ENCODE results near the gene MTURN.

Gene MTURN

DNA sequence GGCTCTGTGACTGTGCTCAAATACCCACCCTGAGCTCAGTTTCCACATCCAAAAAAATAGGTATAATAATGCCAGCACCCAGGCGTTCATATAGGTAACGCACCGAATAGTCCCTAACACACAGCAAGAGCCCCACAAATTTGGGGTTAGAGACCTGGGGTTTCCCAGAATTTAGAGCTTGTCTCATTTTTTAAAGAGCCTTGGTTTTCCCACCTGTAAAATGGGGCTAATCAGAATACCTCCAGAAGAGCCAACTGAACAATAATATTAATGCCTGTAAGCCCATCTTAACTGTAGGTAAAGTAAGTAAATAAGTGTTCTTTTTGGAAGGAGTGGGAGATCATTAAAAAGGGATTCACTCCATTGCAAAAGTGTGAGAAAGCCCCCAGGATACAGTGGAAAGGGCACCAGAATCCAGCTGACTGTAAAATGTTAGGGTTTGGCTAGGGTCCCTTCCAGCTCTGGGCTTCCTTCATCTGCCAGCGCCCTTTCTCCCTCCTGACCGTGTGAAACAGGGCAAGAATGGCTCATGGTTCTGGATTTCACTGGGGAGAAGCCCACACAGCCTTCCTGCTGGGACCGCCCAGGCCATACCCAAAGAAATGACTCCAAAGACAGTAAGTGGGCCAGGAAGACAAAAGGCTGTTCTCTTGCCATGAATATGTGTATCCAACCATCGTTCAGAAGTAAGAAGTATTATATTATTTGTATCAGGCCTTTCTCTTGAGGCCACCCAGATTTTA, 2.1 kb downstream of the MTURN start:
- DNase-seq: no peak

DNA sequence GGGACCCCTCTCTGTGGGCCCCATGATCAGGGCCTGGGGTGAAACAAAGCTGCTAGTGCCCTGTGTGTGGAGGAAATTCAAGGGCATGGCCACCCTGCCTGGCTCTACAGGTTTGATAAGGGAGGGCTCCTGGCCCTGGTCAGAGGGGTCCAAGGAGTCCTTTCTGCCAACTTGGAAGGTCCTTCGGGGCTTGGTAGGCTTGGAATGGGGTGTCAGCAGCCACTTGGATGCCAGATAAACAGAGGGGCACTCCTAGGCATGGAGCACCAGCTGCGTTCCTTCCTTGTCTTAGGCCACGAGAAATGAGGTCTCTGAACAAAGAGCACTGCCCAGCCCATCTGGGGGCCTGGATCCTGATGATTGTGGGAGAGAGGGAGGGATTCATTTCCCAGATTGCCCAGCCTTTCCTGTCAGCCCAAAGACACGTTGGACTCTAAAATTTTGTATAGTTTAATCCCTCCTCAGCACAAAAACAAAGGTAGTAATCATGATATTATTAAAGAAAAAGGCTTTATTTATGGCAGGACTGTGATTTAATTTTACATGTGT, 5.1 kb downstream of the MTURN start:
- DNase-seq: no peak

DNA sequence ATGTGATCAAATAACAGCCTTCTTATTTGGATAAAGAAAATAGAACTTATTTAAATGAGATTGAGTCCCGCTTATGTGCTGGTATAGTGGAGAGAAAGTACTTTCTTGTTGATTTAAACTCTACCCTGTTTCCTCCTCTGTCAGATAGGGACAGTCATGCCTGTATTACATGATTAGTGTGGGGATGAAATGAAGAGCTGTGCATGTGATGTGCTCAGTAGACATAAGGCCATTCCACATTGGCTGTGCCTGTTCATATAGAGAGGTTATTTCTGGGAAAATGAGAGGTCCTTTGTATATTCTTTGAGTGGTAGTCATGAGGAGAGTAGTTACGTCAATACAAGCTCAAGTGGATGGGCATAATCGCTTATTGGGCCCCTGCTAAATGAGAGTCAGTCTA, 5.7 kb downstream of the MTURN start:
- DNase-seq: no peak

DNA sequence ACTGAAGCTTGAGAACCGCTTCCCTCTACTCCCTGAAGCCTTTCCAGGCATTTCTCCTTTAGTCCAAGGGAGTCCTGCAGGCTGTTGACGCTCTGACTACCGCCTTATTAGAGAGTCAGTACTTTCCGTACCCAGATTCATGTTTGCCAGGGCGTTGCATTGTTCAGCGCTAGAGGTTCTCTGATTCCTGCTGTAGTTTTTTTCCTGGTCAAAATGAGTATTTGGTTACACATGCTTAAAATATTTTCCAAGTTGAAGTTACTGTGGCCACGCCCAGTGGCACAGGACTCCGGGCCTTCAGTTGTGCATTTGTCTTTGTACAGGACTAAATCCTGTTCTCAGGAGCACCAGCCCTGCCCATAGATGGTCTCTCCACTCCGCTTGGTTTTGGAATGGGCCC, 7.9 kb downstream of the MTURN start:
- DNase-seq: no peak

DNA sequence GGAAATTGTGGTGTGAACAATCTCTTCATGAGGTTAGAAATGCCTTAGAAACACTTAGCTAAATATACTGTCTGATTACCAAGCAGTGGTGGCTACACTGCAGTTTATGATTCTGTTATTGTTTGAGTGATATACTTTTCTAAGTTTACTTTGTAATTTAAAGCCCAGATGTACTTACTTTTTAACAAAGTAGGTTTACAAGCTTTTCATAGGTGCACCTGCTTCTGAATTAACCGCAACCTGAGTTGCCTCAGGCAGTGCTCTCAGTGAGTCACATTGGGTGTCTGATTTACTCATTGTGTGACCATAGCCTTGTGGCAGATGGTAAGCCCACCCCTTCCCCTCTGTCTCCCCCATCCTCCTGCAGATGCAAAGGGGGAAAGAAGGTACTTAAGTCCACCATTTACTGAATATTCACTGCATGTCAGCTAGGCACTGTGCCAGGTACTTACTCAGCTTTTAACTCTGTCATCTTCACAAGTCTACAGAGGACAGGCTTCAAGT, 9.0 kb downstream of the MTURN start:
- DNase-seq: no peak

DNA sequence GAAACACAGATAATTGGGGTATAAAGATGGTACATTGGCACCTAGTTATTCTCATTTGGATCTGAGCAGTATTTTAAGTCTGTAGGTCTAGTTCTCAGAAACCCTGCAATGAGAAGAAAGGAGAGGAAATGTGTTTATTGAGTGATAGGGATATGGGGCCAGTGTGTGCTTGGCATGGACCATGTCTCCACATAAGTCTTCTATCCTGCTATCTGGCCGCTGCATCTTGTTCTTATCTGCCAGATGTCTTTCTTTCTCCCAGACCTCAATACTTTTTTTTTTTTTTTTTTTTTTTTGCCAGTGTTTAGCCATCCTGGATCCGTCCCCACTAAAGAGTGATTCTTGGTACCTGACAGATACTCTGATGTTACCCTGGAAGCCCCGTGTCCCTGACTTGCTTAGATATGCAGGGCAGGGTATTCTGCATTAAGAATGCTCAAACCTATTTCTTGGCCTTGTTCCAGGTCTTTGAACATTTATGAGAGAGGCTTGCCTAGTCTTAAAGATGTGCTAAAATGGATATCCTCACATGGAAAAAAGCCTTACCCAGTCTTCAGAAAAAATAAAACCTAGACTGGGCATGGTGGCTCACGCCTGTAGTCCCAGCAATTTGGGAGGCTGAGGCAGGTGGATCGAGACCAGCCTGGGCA, 10.0 kb downstream of the MTURN start:
- DNase-seq: no peak

DNA sequence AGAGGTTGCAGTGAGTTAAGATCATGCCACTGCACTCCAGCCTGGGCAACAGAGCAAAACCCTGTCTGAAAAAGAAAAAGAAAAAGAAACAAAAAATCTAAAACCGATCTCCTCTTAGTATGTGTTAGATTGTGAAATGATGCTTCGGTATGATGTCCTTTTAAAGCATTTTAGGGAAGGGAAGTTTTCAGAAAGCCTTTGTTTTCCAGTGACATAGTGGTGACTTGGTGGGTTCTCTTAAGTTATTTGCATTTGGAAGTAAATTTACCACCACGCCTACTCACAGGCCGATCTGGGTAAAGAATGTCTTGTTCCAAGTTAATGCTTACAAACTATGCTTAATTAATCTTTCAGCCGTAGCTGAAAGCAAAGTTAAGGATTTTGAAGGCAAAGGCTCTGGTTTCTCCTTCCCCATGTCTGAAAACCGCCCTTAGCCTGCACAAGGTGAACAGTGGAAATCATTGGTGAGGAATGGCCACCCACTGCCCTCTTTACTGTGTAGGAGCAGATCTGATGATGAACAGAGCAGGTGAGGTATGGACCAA, 10.7 kb downstream of the MTURN start:
- DNase-seq: peak; percentile 56

DNA sequence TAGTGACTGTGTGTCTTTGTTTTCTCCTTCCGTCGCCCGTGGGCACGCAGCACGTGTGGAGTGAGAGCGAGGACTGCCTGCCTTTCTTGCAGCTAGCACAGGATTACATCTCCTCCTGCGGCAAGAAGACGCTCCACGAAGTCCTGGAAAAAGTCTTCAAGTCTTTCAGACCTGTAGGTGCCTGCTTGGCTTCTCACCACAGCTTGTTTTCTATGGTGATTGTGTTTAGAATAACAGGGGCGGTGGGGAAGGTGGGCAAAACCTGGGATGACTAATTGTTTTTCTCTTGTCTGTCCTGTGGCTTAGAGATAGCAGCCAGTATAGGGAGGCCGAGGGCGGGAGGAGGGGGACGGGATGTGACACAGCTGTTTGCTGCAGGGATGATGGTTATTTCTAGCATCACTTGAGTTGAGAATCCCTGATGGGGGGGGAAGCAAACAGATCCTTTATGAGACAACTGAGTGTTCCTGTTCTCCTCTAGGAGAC, 11.4 kb downstream of the MTURN start:
- DNase-seq: no peak

DNA sequence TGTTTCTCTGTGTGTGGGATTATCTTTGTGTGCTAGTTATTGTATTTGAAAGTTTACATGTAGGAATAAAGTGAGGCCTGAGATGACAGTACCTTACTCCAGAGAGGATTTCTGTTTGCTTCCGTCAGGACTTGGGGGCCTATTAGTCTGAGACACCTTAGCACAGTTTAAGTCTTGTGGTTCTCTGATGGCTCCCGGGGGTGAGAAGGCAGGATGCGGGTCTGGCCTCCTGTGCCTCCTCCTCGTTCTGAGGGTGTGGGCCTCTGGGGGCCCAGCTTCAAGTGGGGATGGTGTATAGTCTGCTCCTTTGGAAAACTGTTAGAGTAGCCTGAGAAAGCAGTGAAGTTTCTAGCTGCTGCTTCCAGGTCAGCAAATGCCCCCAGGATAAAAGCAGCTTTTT, 12.4 kb downstream of the MTURN start:
- no peak for DNase-seq

DNA sequence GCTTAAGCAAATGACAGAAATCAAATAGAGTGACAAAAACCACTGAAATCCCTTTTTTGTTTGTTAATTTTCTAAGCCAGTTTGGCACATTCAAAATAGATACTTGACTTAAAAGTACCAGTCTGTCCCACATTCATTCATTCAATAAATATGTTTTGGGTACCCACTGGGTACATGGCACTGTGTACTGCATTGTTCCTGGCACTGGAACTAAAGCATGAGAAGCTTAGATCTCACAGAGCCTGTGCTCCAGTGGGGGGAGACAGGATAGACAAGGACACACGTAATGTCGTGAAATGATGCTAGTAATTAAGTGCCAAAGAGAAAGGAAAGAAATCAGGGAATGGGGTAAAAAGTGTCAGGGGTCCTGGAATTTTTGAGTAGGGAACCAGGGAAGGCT, 13.0 kb downstream of the MTURN start:
- DNase-seq: no peak

DNA sequence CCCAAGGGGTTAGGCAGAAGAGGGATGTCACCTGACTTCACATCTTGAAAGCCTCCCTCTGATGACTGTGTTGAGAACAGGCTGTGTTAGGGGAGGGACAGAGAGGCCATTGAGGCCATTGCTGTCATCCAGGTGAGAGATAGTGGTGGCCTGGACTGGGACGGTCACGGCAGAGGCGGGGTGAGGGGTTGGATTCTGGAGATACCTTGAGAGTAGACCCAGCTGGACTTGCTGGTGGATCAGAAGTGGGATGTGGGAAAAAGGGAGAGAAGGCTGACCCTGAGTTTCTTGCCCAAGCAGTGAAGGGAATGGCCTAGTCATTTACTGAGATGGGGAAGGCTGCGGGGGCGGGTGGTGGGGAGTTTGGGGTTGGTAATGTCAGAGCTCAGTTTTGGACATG, 13.6 kb downstream of the MTURN start:
- no peak for DNase-seq

DNA sequence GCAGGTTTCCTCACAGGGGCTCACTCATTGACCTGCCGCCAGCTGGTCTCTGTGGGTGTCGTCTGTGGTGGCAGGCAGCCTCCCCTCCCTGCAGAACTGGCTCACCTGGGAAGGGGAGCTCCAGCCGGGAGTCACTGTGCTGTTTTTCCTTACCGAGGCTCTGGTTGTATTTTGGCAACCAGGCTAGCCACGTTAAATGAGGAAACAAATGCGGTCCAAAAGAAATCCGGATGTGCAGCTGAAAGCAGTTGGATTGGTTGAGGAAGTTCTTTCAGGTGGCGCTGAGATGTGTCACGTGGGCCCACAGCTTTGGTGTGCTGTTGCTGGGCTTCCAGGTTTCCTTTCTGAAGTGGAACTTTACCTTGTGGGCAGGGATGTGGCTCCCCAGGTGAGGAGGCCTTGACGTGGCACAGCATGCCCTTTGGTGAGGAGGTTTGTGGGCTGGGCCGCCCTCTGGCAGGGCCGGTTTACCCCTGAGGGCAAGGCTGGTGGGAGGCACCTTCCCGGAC, 14.2 kb downstream of the MTURN start:
- DNase-seq: peak; percentile 26

DNA sequence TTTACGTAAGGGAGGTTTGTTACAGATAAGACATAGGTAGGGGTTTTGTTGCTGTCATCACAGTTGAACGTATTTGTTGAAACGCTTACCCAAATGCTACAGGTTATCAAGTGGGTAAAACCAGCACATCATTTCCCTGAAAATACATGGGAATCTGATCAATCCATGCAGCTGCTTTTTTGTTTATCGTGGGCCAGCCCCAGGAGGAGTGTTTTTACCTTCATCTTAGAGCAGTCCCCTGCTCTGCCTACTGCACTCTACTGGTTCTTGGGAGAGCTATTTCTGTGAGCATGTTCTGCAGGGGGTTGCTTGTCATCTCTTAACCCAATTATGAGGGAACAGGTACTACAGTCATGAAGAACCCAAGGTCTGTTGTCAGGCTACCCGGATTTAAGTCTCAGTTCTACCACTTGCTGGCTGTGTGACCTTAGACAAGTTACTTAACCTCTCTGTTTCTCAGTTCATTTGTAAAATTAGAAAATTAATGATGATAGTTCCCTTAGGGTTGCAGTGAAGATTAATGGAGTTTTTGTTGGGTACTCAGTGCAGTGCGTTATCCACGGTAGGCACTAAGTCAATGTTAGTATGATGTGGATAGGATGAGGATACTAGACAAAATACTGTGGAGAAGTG, 15.0 kb downstream of the MTURN start:
- DNase-seq: no peak

DNA sequence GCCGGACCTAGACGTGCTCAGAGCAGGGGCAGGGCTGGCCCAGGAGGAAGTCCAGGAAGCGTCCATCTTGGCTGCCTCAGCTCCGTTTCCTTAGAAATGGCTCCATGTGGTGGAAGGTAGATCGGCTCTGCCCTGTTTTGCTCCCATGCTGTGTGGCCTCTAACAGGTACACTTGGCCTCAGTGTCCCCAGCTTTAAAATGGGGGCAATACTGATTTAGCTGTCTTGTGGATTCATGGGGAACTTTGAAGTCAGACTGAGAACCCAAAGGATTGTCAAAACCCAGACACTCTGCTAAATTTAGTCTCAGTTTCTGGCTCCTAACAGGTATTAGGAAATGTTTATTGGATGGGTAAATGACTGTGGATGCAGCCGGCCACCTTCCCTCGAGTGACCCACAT, 15.9 kb downstream of the MTURN start:
- DNase-seq: no peak

DNA sequence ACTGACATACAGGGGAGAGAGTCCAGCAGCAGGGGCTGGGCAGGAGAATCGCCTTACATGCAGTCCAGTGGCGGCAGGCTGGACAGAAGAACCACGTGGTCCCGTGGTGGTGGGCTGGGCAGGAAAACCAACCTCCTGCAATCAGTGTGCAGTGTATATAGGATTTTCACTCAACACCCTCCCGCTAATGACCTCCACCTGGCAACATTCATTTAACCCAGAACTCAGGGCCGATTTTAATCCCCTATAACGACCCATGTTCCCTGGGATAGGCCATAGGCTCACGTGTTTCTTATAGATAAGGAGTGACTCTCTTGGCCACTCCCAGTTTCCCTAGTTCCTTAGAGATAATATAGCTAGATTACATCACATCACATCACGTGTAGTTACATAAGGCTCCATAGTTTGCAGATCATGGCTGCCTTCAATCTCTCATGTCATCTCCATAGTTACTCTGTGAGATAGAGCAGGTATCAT, 19.4 kb downstream of the MTURN start:
- no peak for DNase-seq

DNA sequence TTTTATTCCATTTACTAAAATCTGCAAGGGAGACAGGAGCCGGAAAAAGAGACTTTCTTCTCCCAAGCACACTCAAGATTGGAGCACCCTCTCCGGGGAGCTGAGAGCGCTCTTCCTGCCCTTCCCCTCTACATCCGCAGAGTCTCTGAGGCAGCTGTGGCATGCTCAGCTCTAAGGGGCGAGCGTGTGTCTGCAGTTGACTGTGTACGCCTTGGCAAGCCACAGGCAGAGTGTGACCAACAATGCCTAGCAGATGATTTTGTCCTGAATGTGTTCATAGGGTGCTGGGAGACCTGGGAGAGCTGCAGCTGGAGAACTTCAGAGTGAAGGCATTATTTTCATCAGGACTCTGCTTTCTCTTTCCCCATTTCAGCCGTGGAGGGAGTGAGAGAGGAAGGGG, 20.7 kb downstream of the MTURN start:
- DNase-seq: no peak

DNA sequence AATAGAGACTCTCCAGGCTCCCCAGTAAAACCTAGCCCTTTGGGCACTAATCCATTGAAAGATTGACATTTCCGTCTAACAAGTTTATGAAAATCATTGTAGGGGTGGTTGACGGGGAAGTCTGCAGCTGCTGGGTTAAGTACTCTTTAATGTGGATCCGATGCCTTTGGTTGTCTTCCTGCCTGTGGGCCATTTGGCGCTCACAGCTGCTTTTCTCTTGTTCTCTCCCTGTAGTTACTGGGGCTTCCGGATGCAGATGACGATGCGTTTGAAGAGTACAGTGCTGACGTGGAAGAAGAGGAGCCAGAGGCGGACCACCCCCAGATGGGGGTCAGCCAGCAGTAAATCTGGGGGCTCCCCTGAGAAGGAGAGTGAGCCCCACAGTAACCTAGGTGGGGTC, 22.4 kb downstream of the MTURN start:
- DNase-seq: no peak

DNA sequence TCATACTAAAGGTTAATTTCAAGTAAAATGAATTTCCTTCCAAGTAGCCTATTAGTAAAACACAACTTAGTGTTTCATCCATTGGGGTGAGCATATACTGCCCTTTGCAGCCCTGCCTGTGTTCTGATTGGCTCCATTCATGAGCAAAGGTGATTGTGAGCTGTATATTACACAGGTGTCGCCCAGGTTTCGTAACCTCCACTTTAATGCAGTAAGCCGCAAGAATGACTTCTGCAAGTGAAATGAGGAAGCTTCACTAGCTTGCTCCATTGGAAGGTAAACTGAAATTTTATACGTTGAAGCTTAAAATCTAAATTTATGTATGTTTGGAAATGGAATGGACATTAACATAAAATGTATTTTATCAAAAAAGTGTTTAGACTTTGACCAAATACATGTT, 24.4 kb downstream of the MTURN start:
- DNase-seq: no peak

DNA sequence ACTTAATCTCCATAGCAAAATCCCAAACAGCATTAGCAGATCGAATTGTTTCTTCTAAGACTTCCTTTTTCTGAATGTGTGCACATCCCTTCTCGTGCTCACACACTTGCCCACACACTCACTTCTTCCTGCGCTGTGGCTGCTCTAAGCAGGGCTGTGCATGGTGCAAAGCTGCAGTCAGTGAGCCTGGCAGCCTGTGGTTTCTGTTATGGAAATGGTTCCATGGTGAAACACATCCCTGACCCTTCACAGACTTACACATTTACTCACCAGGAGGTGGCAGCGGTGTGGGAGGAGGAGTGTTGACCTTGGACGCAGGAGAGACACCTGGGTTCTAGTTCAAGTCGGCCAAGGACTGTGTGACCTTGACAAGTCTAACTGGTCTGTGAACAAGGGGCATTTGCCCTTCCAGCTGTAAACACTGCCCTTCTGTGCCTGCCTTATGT, 24.9 kb downstream of the MTURN start:
- peak; percentile 88 for DNase-seq

DNA sequence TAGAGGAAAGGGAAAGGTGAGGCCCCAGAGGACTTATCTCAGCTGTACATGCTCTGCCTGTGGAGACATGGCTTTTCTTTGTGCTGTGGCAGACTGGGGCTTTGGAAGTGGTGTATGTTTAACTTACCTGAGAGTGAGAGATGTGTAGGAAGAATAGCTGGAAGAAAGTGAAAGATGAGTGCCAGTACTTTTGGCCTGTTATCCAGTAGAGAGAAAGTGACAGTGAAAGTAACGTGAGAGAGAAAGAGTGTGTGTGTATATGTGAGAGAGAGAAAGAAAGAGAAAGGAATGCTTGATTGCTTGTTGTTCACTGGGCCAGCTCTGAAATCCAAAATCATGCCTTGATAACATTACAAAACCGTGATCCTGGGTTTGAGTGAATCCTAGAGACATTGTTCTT, 25.5 kb downstream of the MTURN start:
- DNase-seq: no peak

DNA sequence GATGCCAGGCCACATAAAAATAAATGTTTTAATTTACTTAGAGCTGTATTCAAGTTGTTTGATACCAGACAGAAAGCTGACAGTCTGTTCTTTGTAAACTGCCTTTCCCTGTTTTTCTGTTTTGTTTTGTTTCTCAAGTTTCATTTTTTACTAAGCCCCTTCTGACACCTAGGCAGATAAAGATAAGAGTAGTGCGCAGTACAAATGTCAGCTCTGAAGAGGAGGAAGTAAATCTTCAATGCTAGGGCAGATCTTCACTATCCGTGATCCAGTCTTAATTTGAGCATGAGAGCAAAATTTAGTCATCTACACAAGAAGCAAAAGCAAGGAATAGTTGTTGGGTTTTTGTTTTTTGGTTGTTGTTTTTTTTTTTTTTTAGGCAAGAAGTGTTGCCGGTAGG, 27.3 kb downstream of the MTURN start:
- DNase-seq: no peak

DNA sequence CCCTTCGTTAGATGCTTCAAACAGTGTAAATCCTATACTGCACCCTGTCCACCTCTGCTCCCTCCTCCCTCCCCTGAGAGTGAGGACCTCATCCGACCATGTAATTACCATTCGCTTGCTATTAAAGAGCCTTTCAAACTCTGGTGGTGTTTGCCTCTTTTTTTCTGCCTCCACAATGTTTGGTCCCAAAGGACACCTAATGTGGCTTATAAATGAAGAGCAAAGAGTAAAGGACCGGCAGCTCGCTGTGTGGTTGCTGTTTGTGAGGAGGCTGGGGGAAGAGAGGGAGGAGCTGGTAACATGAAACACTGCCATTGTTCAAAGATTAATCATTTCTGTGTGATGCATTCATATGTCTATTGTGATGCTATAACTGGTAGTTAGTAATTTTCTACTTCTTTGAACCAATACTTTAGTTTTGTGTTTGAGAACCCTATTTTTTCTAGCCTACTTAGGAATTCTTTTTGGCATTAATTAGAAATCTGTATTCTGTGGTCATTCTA, 27.9 kb downstream of the MTURN start:
- no peak for DNase-seq

Data from inflammatory macrophage treated with lipopolysaccharide for 4 hours (primary cell).